K562 (cell line): ENCODE data around the gene SPATS2L. TPM values are rescaled to one million over a fixed set of nuclear protein-coding genes. Genes with fewer than 3 reads are reported as not detected.

Source experiments
- ATAC-seq: fragments of 200-7000 bp; cut with Tn5 transposase; 3 replicates; pipeline ENCODE4 v1.9.1; 2020; ENCODE audit warnings: moderate library complexity
- BruUV-seq: library from RNA; stranded (reverse); fragments of 400-500 nt; replicated peaks from 2 replicates; lab custom pipeline; 2021; lab: Mats Ljungman, UMichigan
- CTCF ChIA-PET: fragments of 300-600 bp; formaldehyde crosslinking; extraction: SDS; loops from one replicate; lab custom pipeline; 2021; ENCODE audit warnings: low intra/inter-chr PET ratio; lab: Yijun Ruan, JAX
- POLR2A ChIA-PET: fragments of 300-600, 350-650 bp; sonication (Branson Sonifier 250); formaldehyde crosslinking; extraction: SDS; loops from one replicate; lab custom pipeline; 2021; ENCODE audit warnings: antibody characterized with exemption, inconsistent platforms; lab: Yijun Ruan, JAX
- DNase-seq, 4 experiments: peaks; one replicate each; pipeline versions ENCODE4 v3.0.0 to v3.0.0-alpha.2; 2011 to 2018; ENCODE audit warnings: low spot score in 3 of 4, mixed read lengths in 3 of 4; ENCODE audit errors: extremely low read depth in 1 of 4
- FAIRE-seq: peaks from 2 replicates; lab custom pipeline; 2011; peaks lifted over from hg19 to GRCh38; lab: Jason Lieb, UNC
- H2AFZ ChIP-seq: 2 replicates; pipeline ENCODE4 v1.6.0; 2011; ENCODE audit warnings: low read depth, low read length, control low read depth, inconsistent platforms
- H3K27ac ChIP-seq: fragments of 200-600 bp; 3 replicates; pipeline ENCODE4 v1.8.0; 2011; ENCODE audit warnings: low read depth, mild to moderate bottlenecking, control low read depth, inconsistent platforms, low read length, moderate library complexity, mixed read lengths; ENCODE audit errors: extremely low read depth
- H3K27me3 ChIP-seq, 2 experiments: fragments of 300-600 bp in 1 of 2; 2 replicates in 1 of 2; 3 replicates in 1 of 2; pipeline versions ENCODE4 v1.6.0 to v1.8.0; 2011; ENCODE audit warnings: inconsistent platforms in 2 of 2, low read length in 2 of 2, mild to moderate bottlenecking in 1 of 2, mixed read lengths in 1 of 2, moderate library complexity in 1 of 2; ENCODE audit not compliant: control insufficient read depth in 2 of 2, insufficient read depth in 2 of 2
- H3K36me3 ChIP-seq: fragments of 300-600 bp; 3 replicates; pipeline ENCODE4 v1.8.0; 2011; ENCODE audit warnings: mild to moderate bottlenecking, low read length, inconsistent platforms; ENCODE audit not compliant: control insufficient read depth, insufficient read depth
- H3K4me1 ChIP-seq, 2 experiments: fragments of 200-600 bp in 1 of 2; replicated peaks in 1 of 2; 2 replicates in 1 of 2; 3 replicates in 1 of 2; pipeline versions ENCODE4 v1.5.1 to v1.8.0; 2011; ENCODE audit warnings: inconsistent platforms in 2 of 2, low read length in 2 of 2, mild to moderate bottlenecking in 1 of 2, mixed read lengths in 1 of 2, moderate library complexity in 1 of 2; ENCODE audit not compliant: control insufficient read depth in 2 of 2, insufficient read depth in 2 of 2
- H3K4me2 ChIP-seq: 2 replicates; pipeline ENCODE4 v1.6.1; 2011; ENCODE audit warnings: low read length, control low read depth, inconsistent platforms, mixed read lengths; ENCODE audit not compliant: insufficient read depth
- H3K4me3 ChIP-seq: fragments of 200-600 bp; sonication (generic), shearing (Covaris generic); 2 replicates; pipeline ENCODE4 v1.5.1; 2016; ENCODE audit warnings: control low read depth, inconsistent platforms
- H3K79me2 ChIP-seq: fragments of 200-600 bp; 3 replicates; pipeline ENCODE4 v1.8.0; 2011; ENCODE audit warnings: low read length, inconsistent platforms; ENCODE audit not compliant: control insufficient read depth, insufficient read depth
- H3K9ac ChIP-seq, 2 experiments: 2 replicates each; pipeline versions ENCODE4 v1.6.0 to v1.6.1; 2011; ENCODE audit warnings: low read depth in 2 of 2, low read length in 2 of 2, control low read depth in 1 of 2, inconsistent platforms in 1 of 2, mild to moderate bottlenecking in 1 of 2, mixed read lengths in 1 of 2; ENCODE audit not compliant: insufficient read depth in 1 of 2
- H3K9me1 ChIP-seq: one replicate; pipeline ENCODE4 v1.6.0; 2011; ENCODE audit warnings: inconsistent platforms, mild to moderate bottlenecking, low read length, moderate library complexity; ENCODE audit not compliant: control insufficient read depth, insufficient read depth
- H3K9me3 ChIP-seq: replicated peaks from 2 replicates; pipeline ENCODE4 v1.5.1; 2011; ENCODE audit warnings: low read depth, low read length, inconsistent platforms; ENCODE audit not compliant: control insufficient read depth, insufficient read depth
- H4K20me1 ChIP-seq: replicated peaks from 2 replicates; pipeline ENCODE4 v1.6.1; 2011; ENCODE audit warnings: low read length, inconsistent platforms, mixed read lengths; ENCODE audit not compliant: control insufficient read depth, insufficient read depth
- DMBX1 ChIP-seq: fragments of 250-450 bp; sonication (Bioruptor Pico); IDR thresholded peaks from 2 replicates; pipeline ENCODE4 v1.8.0; 2022; ENCODE audit warnings: inconsistent platforms, mild to moderate bottlenecking, moderate library complexity, borderline replicate concordance
- JUNB ChIP-seq: fragments of 450-650 bp; formaldehyde crosslinking; conservative IDR thresholded peaks from 2 replicates; pipeline ENCODE4 v1.4.0; 2020; ENCODE audit warnings: mild to moderate bottlenecking
- NR2C2 ChIP-seq, 2 experiments: fragments of 200-800 bp in 1 of 2; sonication (Bioruptor generic) in 1 of 2; sonication (generic) in 1 of 2; formaldehyde crosslinking in 1 of 2; IDR thresholded peaks; 2 replicates each; pipeline versions ENCODE4 v1.6.1 to v1.8.0; 2016 to 2022; ENCODE audit warnings: mild to moderate bottlenecking in 1 of 2, missing compliant biosample characterization in 1 of 2, missing genetic modification characterization in 1 of 2, missing genetic modification reagents in 1 of 2
- RFX5 ChIP-seq: IDR thresholded peaks from 2 replicates; pipeline ENCODE4 v1.6.1; 2011; ENCODE audit warnings: low read depth, mild to moderate bottlenecking, improper control_type of control experiment, low read length
- ZKSCAN3 ChIP-seq: fragments of 250-450 bp; sonication (Bioruptor Pico); IDR thresholded peaks from 2 replicates; pipeline ENCODE4 v1.4.0; 2020
- ZNF23 ChIP-seq: fragments of 250-450 bp; sonication (Bioruptor Pico); IDR thresholded peaks from 2 replicates; pipeline ENCODE4 v1.4.0; 2020; ENCODE audit warnings: mild to moderate bottlenecking
- WGBS: fragments of 100-300 bp; shearing (Covaris generic); methylation state at CpG from one replicate; pipeline ENCODE4 v1.1.6; 2016; ENCODE audit warnings: low coverage, mixed read lengths; ENCODE audit not compliant: insufficient coverage; ENCODE audit errors: missing lambda C conversion rate; 5-methylcytosine and 5-hydroxymethylcytosine counted together
- in situ Hi-C: fragments of 300-500 bp; cut with MboI; formaldehyde crosslinking; loops from 4 replicates; pipeline ENCODE4 v1.15.0; 2018; ENCODE audit warnings: inconsistent platforms, mixed read lengths
- intact Hi-C: fragments of 100-400 bp; cut with micrococcal nuclease; formaldehyde crosslinking; loops from 2 replicates; pipeline ENCODE4 v1.14.2; 2022
- polyA plus RNA-seq, 8 experiments: library from polyadenylated mRNA; depleted of rRNA in 4 of 8; stranded (reverse) in 5 of 8; unstranded in 3 of 8; fragments of >200 nt; fragmentation: Nextera tagmentation in 2 of 8; fragmentation: Illumina TruSeq in 1 of 8; extraction: Ambion mirVana in 2 of 8; extraction: Trizol in 1 of 8; gene quantifications; 2 replicates each; pipeline versions ENCODE4 v1.2.1 to v1.2.3, GENCODE V29; 2011 to 2014; ENCODE audit warnings: inconsistent platforms in 1 of 8, missing spikeins in 1 of 8
- total RNA-seq, 7 experiments: library from RNA; depleted of rRNA in 6 of 7; stranded (reverse); fragments of >200 nt in 6 of 7; fragmentation: Illumina TruSeq in 2 of 7; extraction: Trizol in 2 of 7; gene quantifications; 2 replicates each; pipeline versions ENCODE4 v1.2.1 to v1.2.3, GENCODE V29; 2011 to 2021; ENCODE audit warnings: low replicate concordance in 1 of 7

SPATS2L gene
- total and polyA plus RNA-seq, 9 of the 15 experiments (the other 6 are each of a cell fraction or from before 2014, with no cell fraction given) = 11.3 to 41.5 (median 24.9) TPM

- Histone ChIP-seq H2AFZ (no peak overlapping the region), H3K9me3 (no peaks in the 10 kb centered on the region), H3K4me3 (no peak overlapping the region), H3K27ac (no peak overlapping the region), H3K4me1 (peaks cover 2 to 37% of the 10 kb centered on the region in 2 experiments; a peak in 4 of 5 replicates), H3K4me2 (no peak overlapping the region), H3K27me3 (no peaks in the 10 kb centered on the region), H4K20me1 (no peaks in the 10 kb centered on the region), H3K9ac (no peak overlapping the region), H3K9me1 (no peaks in the 10 kb centered on the region), H3K79me2 (peaks cover 3% of the 10 kb centered on the region; the same call in 1 of the 3 replicates), H3K36me3 (no peaks in the 10 kb centered on the region)
- BruUV-seq = no TSS peak
- ATAC-seq = no peak
- FAIRE-seq = no peak
- WGBS = 87% methylated on average over 6 of the region's 6 CpGs
- in situ Hi-C loops = no loop called here
- intact Hi-C loops = no loop called here
- TF ChIP-seq JUNB (CRISPR knock-in tag) (no peak), RFX5 (no peak), NR2C2 (CRISPR knock-in tag; IDR thresholded peaks at IDR 0.05) (no peak), NR2C2 (tag; IDR thresholded peaks at IDR 0.05) (no peak), DMBX1 (CRISPR knock-in tag) (no peak), ZKSCAN3 (CRISPR knock-in tag) (no peak), ZNF23 (no peak)
- DNase-seq = no peak
- ChIA-PET POLR2A (no interaction called here), CTCF (no interaction called here)
These were observed 76.4 kb downstream of the SPATS2L start for GRCh38 chr2:200382874-200383273.
